HG02759 (cell line): ENCODE measurements around the gene MRPL46.

Experiments
- ATAC-seq: cut with Tn5 transposase; IDR thresholded peaks from one replicate; pipeline ENCODE4 v1.9.1; 2021; ENCODE audit warnings: mild to moderate bottlenecking, moderate library complexity; ENCODE audit not compliant: unreplicated experiment

MRPL46 gene

DNA sequence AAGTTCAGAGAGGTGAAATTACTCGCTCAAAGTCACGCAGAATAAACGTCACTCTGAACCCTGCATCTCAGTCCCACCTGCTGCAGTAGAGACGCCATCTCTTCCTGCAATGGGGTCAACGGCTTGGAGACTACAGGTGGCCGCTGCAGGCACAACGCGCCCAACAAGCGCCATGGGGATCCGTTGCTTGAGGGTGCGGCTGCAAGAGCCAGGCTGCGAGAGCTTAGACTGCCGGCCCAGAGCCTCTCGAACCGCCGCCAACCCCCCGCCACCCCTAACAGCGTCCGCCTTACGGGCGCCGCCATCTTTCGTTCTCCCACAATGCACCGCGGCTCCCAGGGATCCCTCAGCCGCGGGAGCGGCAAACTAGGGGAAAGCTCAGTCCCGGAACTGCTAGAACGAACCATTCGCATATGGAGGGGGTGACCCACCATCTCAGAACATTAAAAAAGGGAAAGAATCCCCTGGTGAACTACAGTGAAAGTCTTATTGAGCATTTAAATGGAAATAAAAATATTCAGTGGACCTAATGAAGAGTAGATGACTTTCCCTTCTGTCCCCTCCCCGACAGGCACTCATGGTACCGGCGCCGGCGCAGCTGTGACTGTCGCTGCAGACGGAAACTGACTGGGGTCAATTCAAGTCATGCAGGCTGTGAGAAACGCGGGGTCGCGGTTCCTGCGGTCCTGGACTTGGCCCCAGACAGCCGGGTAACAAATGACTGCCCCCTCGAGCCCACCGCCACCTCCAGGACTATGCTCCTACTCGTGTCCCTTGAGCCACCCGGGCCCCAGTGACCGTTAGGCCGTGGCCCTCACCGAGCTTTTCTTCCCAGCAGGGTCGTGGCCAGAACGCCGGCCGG is at the start of gene MRPL46, which contains the start of gene MRPS11:
TSS of gene MRPL46 (minus strand) at position 316 of the 862 bp plus-strand sequence. CDS start at position 305, 11 bp downstream.
TSS of gene MRPS11 (plus strand) at position 636 of the 862 bp plus-strand sequence. CDS start at position 646, 10 bp downstream.
- ATAC-seq: peak; percentile 90

GRCh38 chr15:88513195-88513594 is 46.0 kb upstream of the MRPL46 start:
- no peak for ATAC-seq

DNA sequence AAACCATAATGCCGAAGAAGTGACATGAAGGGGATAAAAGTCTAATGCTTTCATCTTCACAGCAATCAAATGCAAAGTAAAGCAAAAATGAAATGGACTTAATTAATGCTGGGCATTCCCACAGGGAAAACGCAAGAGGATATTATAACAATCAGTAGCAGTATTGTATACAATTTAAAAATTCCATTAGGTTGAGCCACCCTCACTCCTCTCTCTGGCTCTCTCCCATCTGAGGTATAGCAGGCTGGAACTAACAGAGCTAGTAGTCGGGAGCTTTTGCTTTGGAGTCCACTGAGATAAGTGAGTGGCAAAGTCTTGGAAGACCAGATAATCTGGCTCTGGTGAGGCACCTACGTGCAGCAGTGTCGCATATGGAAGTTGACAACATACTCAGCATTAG is 45.4 kb upstream of the MRPL46 start:
- no peak for ATAC-seq

- no peak for ATAC-seq
Measured at GRCh38 chr15:88512078-88512477, 44.9 kb upstream of the MRPL46 start.

GRCh38 chr15:88511161-88511560 is 44.0 kb upstream of the MRPL46 start:
- ATAC-seq: no peak

- peak; percentile 42 for ATAC-seq
Measured at GRCh38 chr15:88509964-88510363, 42.8 kb upstream of the MRPL46 start.

DNA sequence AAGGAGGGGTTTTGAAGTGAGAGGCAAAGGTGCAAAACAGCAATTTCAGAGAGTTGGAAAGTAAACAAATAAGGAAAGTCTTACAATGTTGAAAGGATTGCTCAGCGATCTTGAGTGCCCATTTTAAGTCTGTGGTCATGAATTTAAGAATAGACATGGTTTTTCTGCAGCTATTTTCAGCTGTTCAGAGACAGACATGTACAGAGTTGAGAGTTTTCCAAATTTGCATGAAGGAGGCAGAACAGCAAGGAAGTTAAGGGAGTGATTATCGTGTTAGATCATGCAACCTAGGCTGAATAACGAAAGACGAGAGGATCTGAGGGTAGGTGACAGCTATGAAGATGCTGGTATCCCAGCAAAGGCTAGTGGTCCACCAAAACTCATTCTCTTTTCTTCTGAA is 42.1 kb upstream of the MRPL46 start:
- peak; percentile 58 for ATAC-seq

DNA sequence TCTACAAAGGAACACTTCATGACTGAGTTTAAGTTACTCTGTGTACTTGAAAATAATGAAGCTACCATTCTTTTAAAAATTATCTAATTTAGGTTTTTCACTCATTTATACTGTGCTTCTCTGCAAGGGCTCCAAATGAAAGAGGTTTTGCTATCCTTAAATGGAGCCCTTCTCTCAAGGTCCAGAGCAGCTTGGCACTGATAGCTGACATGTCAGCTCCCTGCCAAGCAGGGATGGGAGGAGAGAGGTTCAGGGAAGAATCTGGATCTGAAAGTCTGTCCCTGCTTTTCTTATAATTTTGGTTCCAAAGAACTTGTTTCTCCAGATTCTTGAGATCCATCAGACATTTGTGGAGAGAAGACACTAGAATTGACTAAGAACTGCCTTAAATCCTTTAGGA is 39.4 kb upstream of the MRPL46 start:
- no peak for ATAC-seq

GRCh38 chr15:88505721-88506120 is 38.5 kb upstream of the MRPL46 start:
- no peak for ATAC-seq

GRCh38 chr15:88504445-88504844 is 37.3 kb upstream of the MRPL46 start:
- no peak for ATAC-seq

DNA sequence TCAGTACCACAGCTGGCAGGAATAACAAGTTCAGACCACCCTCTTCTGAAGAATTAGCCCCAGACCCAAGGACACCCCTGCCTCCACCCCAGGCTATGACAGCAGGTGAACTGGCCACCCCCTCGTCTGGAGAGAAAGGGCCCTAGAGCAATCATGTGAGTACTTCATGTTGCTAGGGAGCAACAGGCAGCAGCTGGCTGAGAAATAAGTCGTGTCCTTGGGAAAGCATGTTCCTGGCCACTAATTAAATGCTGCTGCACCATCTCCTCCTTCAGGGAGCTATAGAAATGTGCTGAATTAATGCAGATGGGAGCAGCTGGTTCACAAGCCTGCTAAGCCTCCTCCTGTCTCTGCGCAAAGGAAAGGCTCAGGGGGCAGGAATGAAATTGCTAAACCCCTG is 31.8 kb upstream of the MRPL46 start:
- no peak for ATAC-seq

DNA sequence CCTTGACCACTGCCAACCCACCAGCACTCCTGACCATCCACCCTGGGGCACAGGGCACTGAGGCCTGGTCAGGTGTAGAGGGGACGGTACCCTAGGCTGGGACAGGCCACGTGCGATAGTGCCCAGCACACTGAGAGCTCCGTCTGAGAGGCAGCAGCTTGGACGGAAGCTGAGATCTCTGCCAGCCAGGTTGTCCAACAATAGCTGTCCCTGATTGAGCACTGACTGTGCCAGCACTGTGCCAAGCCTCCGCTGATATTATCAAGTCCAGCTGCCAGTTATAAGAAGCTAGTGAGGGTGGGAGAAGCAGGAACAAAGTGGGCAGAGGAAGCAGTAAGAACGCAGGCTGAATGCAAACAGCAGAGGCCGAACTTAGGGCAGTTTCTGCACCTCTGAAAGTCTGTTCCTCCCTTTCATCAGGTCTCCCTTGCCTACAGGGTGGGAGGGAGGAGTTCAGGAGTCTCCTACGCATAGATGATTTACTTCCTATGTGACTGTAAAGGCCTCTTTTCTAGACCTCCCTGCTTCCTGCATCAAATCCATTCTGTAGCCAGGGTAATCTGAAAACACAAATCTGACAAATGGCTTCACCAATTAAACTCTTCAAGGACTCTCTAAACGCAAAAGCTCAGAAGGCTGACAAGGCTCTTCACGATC is 30.0 kb upstream of the MRPL46 start:
- ATAC-seq: no peak

DNA sequence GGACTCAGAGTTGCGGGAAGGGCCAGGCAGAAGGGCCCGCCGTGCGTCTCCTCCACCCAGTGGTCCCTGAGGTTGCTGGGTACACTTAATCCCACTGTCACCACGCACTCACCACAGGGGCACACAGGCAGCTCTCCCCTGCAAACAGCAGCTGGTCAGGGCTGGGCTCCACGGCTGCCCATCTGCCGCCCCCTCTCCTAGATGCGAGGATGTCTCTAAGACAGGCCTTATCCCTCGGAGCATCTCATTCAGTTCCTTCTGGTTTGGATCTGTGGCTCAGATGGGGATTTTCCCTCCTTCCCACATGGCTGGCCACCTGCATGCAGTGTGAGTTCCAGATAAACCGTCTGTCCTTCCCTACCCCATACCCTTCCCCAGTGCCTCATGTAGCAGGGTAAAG is 26.7 kb upstream of the MRPL46 start:
- ATAC-seq: no peak

GRCh38 chr15:88491158-88491557 is 24.0 kb upstream of the MRPL46 start:
- ATAC-seq: no peak

DNA sequence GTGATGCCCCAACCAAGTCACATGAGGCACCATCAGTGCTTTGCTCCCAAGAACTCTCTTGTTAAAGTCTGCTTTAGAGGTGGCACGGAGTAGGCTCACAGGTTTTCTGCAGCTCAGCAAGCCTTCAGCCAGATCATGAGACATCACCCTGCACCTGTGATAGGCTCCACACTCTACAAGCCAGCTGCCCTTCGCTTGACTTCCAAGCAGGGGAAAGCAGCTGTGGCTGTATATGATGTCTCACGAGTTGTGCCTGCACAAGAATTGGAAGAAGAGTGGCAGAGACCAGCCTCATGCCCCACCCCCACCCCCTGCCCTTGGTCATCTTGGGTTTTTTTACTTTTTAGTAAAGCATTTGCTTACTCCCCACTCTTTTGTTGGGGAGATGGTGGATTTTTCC is 22.8 kb upstream of the MRPL46 start:
- ATAC-seq: no peak

GRCh38 chr15:88489321-88489720 is 22.1 kb upstream of the MRPL46 start:
- ATAC-seq: no peak

- no peak for ATAC-seq
Measured at GRCh38 chr15:88487796-88488523, 20.8 kb upstream of the MRPL46 start.

GRCh38 chr15:88487178-88487795 is 20.1 kb upstream of the MRPL46 start:
- ATAC-seq: no peak

DNA sequence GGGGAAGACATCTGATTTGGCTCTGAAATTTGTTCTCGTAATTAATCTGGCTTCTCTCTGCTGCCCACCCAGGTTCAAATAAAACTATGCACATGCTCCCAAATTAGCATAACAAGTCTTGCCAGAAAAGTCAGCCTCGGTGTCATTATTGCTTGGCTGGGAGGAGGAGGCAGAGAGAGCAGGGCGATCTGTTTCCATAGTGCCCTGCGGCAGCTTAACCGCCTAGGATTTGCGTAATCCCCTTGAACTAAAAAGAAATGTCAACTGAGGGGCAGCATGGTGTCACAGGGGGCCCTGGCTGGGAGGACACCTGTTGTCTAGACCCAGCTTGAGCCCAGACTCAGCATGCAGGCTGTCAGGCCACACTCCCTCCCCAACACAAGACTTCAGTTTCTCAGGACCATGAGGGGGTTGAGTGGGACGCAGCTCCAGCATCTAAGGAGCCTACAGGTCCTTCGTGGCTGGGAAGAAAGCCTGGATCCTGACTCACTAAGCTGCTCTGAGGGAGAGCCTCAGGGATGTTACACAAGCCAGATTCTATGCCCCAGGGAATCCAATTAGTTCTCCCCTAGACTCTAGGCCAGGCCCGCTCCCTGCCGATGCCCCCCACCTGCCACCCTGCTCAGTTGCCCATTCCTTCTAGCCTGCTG is 17.6 kb upstream of the MRPL46 start:
- ATAC-seq: no peak

- no peak for ATAC-seq
Measured at GRCh38 chr15:88482263-88482662, 15.1 kb upstream of the MRPL46 start.

DNA sequence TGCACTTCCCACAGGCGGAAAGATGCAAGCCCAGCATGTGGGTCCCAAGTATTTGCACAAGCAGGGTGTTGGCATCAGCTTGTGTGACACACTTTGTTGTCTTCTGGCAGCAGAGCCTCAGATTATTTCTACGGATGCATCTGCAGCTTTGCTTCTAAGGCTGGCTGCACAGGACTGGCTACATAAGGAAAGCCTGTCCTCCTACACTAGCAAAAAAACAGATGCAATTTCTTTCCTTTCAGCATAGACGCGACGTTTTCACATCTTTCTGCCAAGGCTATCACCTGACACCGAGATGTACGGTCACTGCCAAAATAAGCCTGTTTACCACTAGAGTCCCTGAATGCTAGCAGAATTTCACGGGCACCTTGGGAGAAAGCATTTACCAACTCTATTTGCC is 13.8 kb upstream of the MRPL46 start:
- ATAC-seq: no peak
